Pancreas (tissue), 10 donors: ENCODE measurements around the gene ZCCHC2. TPM values are rescaled to one million over a fixed set of nuclear protein-coding genes. Genes with fewer than 3 reads are reported as not detected.

Source experiments
- ATAC-seq, 4 donors: fragments of 200-7000 bp; cut with Tn5 transposase; one replicate each; pipeline versions ENCODE4 v1.8.0 to v1.9.1; 2020; ENCODE audit warnings: mild to moderate bottlenecking in 4 of 4, moderate library complexity in 4 of 4
- DNase-seq, 6 donors: peaks; one replicate each; pipeline ENCODE4 v3.0.0-alpha.2; 2020
- FAIRE-seq: peaks from 2 replicates; lab custom pipeline; 2012; peaks lifted over from hg19 to GRCh38; lab: Jason Lieb, UNC
- H3K27ac ChIP-seq, 4 donors: fragments of 200-600 bp; sonication (generic); 1 replicate in 3 of 4; 2 replicates in 1 of 4; pipeline versions ENCODE4 v1.5.0 to v1.8.0; 2020
- H3K27me3 ChIP-seq, 4 donors: fragments of 200-600 bp; one replicate each; pipeline ENCODE4 v1.8.0; 2021
- H3K36me3 ChIP-seq, 3 donors: fragments of 200-600 bp; sonication (generic) in 1 of 3; one replicate each; pipeline versions ENCODE4 v1.5.0 to v1.8.0; 2020 to 2021
- H3K4me1 ChIP-seq, 3 donors: fragments of 200-600 bp; one replicate each; pipeline ENCODE4 v1.8.0; 2021
- H3K4me3 ChIP-seq, 4 donors: fragments of 200-600 bp; sonication (generic) in 2 of 4; one replicate each; pipeline versions ENCODE4 v1.5.0 to v1.8.0; 2020 to 2021
- H3K9me3 ChIP-seq, 4 donors: fragments of 200-600 bp; one replicate each; pipeline ENCODE4 v1.8.0; 2021
- WGBS, 2 donors: extraction: QIAGEN DNeasy Blood & Tissue Kit; methylation state at CpG; one replicate each; pipeline ENCODE4 v1.1.7; 2013; 5-methylcytosine and 5-hydroxymethylcytosine counted together
- intact Hi-C, 3 donors: fragments of 100-400 bp; cut with DNase I; formaldehyde crosslinking; loops; one replicate each; pipeline versions ENCODE4 v1.11.1 to v1.14.2; 2022
- polyA plus RNA-seq, 2 donors: library from polyadenylated mRNA; stranded (reverse); fragments of 200-250 nt; gene quantifications; one replicate each; pipeline ENCODE4 v1.2.3, GENCODE V29; 2013
- total RNA-seq, 6 donors: library from RNA; stranded (reverse); fragmentation: NEBNext Ultra II Directional in 4 of 6; extraction: Animal tissue kit (Norgen Biotek cat#: 25700) in 4 of 6; gene quantifications; one replicate each; pipeline versions ENCODE4 v1.2.1 to v1.2.4, GENCODE V29; 2021 to 2023
- TF ChIP-seq, protein P1 (sequence below), 4 donors: fragments of 200-600 bp; sonication (generic) in 3 of 4; IDR thresholded peaks; one replicate each; pipeline versions ENCODE4 v1.5.0 to v1.8.0; 2021; ENCODE audit warnings: antibody characterized with exemption in 4 of 4
- donor health status: healthy with polysubstance abuse.
- donor health status: DM: no; HTN: no; CAD: no; lungs with moderate emphysema.
- donor health status: DM: no; HTN: no; CAD: no.
- donor health status: control.
- donor health status: control.
- donor health status: Bipolar disorder and iron deficiency.
- donor health status: DM: yes; HTN: yes; CAD: no.
- donor health status: DM: no; HTN: no; CAD: no.
- donor health status: DM: no; HTN: no; CAD: no.
- donor health status: DM: yes; HTN: yes; CAD: no.

ZCCHC2 gene
- total and polyA plus RNA-seq, 8 donors = 4.1 to 14.2 (median 7.8) TPM

DNA sequence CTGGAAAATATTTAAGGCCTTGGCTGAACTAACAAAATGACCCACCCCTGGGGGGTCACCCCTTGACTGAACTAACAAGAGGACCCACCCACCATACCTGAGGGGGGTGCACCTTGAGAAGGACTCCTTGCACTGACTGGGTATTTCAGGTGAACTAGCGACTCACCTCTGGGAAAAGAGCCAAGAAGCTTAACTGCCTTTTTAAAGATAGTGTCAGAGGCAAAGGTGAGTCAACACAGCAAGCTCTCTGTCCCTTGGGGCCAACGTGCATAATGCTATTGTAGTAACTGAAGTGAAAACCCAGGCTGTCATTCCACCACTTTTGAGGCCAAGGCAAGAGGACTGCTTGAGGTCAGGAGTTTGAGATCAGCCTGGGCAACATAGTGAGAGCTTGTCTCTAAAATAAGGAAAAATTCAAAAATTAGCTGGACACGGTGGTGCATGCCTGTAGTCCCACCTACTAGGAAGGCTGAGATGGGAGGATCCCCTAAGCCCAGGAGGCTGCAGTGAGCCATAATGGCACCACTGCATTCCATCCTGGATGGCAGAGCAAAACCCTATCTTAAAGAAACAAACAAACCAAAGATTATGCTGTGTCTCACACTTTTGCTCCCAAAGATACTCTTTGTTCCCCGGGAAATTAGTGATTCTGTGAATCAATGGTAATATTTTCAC, 36.4 kb upstream of the ZCCHC2 start:
- TF ChIP-seq, protein P1, sequence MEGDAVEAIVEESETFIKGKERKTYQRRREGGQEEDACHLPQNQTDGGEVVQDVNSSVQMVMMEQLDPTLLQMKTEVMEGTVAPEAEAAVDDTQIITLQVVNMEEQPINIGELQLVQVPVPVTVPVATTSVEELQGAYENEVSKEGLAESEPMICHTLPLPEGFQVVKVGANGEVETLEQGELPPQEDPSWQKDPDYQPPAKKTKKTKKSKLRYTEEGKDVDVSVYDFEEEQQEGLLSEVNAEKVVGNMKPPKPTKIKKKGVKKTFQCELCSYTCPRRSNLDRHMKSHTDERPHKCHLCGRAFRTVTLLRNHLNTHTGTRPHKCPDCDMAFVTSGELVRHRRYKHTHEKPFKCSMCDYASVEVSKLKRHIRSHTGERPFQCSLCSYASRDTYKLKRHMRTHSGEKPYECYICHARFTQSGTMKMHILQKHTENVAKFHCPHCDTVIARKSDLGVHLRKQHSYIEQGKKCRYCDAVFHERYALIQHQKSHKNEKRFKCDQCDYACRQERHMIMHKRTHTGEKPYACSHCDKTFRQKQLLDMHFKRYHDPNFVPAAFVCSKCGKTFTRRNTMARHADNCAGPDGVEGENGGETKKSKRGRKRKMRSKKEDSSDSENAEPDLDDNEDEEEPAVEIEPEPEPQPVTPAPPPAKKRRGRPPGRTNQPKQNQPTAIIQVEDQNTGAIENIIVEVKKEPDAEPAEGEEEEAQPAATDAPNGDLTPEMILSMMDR (IDR thresholded peaks at IDR 0.05) = no peak
- Histone ChIP-seq H3K27ac (no peak overlapping the region), H3K4me1 (peaks cover 0 to 8% (median 0%) of the 10 kb centered on the region in 3 donors), H3K36me3 (no peaks in the 10 kb centered on the region), H3K4me3 (no peak overlapping the region), H3K9me3 (no peaks in the 10 kb centered on the region), H3K27me3 (no peaks in the 10 kb centered on the region)
- WGBS, 2 donors = 49 to 50% methylated on average over 4 of the region's 4 CpGs
- intact Hi-C loops = no loop called here
- FAIRE-seq = no peak
- ATAC-seq = peak; percentile 82 to 95 (median 94)
- peak in 2 of 6 donors; percentile 31 to 36 for DNase-seq

GRCh38 chr18:62487161-62487560, 35.7 kb upstream of the ZCCHC2 start:
- Histone ChIP-seq H3K4me3 (no peak overlapping the region), H3K27ac (no peak overlapping the region), H3K4me1 (peaks cover 0 to 8% (median 0%) of the 10 kb centered on the region in 3 donors), H3K27me3 (no peaks in the 10 kb centered on the region), H3K36me3 (no peaks in the 10 kb centered on the region), H3K9me3 (no peaks in the 10 kb centered on the region)
- TF ChIP-seq, protein P1 (IDR thresholded peaks at IDR 0.05) = no peak
- FAIRE-seq = no peak
- no peak for DNase-seq
- WGBS, 2 donors = 50 to 56% methylated on average over 5 of the region's 5 CpGs
- ATAC-seq = no peak
- intact Hi-C loops = no loop called here

GRCh38 chr18:62490967-62491695, 31.7 kb upstream of the ZCCHC2 start:
- no peak overlapping the region for H3K4me3 ChIP-seq
- TF ChIP-seq, protein P1 (IDR thresholded peaks at IDR 0.05) = no peak
- no peaks in the 10 kb centered on the region for H3K27me3 ChIP-seq
- DNase-seq (no peak), FAIRE-seq (no peak), ATAC-seq (no peak)
- H3K36me3 ChIP-seq = no peaks in the 10 kb centered on the region
- no peaks in the 10 kb centered on the region for H3K9me3 ChIP-seq
- H3K4me1 ChIP-seq = peaks cover 0 to 8% (median 0%) of the 10 kb centered on the region in 3 donors
- intact Hi-C loops = no loop called here
- 73 to 78% methylated on average over 2 to 3 of the region's 3 CpGs for WGBS, 2 donors
- no peak overlapping the region for H3K27ac ChIP-seq

DNA sequence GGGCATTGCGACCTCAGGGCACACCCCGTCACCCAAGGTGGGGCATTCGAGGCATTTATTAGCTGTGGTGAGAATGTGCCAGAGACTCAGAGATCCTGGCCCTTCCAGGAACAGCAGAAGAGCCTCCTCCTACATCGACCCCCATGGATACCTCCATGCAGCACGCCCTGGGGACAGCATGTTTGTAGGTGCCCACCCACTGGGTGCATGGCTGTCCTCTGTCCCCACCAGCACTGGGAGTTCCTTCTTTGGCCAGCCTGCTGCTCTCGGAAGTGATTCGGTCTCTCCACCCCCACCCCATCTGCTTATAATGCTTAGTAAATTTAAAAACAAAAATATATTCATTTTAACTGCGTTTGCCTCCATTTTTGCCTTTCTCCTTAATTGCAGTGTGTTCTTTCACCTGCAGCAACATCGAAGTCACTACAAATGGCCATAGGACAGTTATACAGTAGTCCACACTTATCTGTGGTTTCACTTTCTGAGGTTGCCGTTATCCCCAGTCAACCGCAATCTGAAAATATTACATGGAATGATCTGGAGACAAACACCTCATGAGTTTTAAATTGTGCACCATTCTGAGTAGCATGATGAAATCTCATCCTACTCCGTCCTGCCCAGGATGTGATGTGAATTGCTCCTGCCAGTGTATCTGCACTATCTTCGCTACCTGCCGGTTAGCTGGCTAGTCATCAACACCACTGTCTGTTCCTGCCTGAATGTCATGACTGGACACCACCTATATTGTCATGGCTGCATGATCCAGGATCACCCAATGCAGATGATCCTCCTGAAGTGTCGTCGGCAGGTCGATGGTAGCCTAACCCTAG, 29.6 kb upstream of the ZCCHC2 start:
- Histone ChIP-seq H3K36me3 (no peaks in the 10 kb centered on the region), H3K4me3 (no peak overlapping the region), H3K9me3 (no peaks in the 10 kb centered on the region), H3K4me1 (no peaks in the 10 kb centered on the region), H3K27ac (no peak overlapping the region), H3K27me3 (no peaks in the 10 kb centered on the region)
- ATAC-seq (no peak), FAIRE-seq (no peak), DNase-seq (no peak)
- TF ChIP-seq, protein P1 (IDR thresholded peaks at IDR 0.05) = no peak
- intact Hi-C loops = no loop called here
- 80 to 85% methylated on average over 17 of the region's 17 CpGs for WGBS, 2 donors
